ENCODE measurements around the gene ITPR3.

Gene ITPR3

GRCh38 chr6:33636655-33637054, 15.5 kb downstream of the ITPR3 start:
- Histone ChIP-seq H3K4me3 (ENCODE audit: low read depth, low read length) (no peak overlapping the region), H3K36me3 (replicated peaks) (no peaks in the 10 kb centered on the region), H3K27ac (no peak overlapping the region), H3K27me3 (replicated peaks) (no peaks in the 10 kb centered on the region)
- no peak for TF ChIP-seq CTCF (IDR thresholded peaks at IDR 0.05; ENCODE audit: low read depth, low read length, missing control alignments)
- in situ Hi-C loops (cut with HindIII; ENCODE audit: low pct_ligation_motif_present, low sequenced_read_pairs) = no loop called here
- no peak for DNase-seq

GRCh38 chr6:33638556-33638955, 17.4 kb downstream of the ITPR3 start:
- Histone ChIP-seq H3K36me3 (replicated peaks) (no peaks in the 10 kb centered on the region), H3K27ac (no peak overlapping the region), H3K4me3 (ENCODE audit: low read depth, low read length) (no peak overlapping the region), H3K27me3 (replicated peaks) (no peaks in the 10 kb centered on the region)
- in situ Hi-C loops (cut with HindIII; ENCODE audit: low pct_ligation_motif_present, low sequenced_read_pairs) = no loop called here
- TF ChIP-seq CTCF (IDR thresholded peaks at IDR 0.05; ENCODE audit: low read depth, low read length, missing control alignments) = no peak
- no peak for DNase-seq

GRCh38 chr6:33639559-33639958, 18.4 kb downstream of the ITPR3 start:
- H3K36me3 ChIP-seq (replicated peaks) = no peaks in the 10 kb centered on the region
- no peaks in the 10 kb centered on the region for H3K27me3 ChIP-seq (replicated peaks)
- H3K27ac ChIP-seq = no peak overlapping the region
- H3K4me3 ChIP-seq (ENCODE audit: low read depth, low read length) = no peak overlapping the region
- in situ Hi-C loops (cut with HindIII; ENCODE audit: low pct_ligation_motif_present, low sequenced_read_pairs) = no loop called here
- TF ChIP-seq CTCF (IDR thresholded peaks at IDR 0.05; ENCODE audit: low read depth, low read length, missing control alignments) = no peak
- no peak for DNase-seq

GRCh38 chr6:33640361-33640760, 19.2 kb downstream of the ITPR3 start:
- H3K4me3 ChIP-seq (ENCODE audit: low read depth, low read length) = no peak overlapping the region
- in situ Hi-C loops (cut with HindIII; ENCODE audit: low pct_ligation_motif_present, low sequenced_read_pairs) = no loop called here
- no peak for TF ChIP-seq CTCF (IDR thresholded peaks at IDR 0.05; ENCODE audit: low read depth, low read length, missing control alignments)
- H3K27me3 ChIP-seq (replicated peaks) = no peaks in the 10 kb centered on the region
- DNase-seq = no peak
- H3K36me3 ChIP-seq (replicated peaks) = no peaks in the 10 kb centered on the region
- no peak overlapping the region for H3K27ac ChIP-seq

- Histone ChIP-seq H3K27me3 (replicated peaks) (no peaks in the 10 kb centered on the region), H3K36me3 (replicated peaks) (no peaks in the 10 kb centered on the region), H3K4me3 (ENCODE audit: low read depth, low read length) (no peak overlapping the region), H3K27ac (no peak overlapping the region)
- no peak for DNase-seq
- TF ChIP-seq CTCF (IDR thresholded peaks at IDR 0.05; ENCODE audit: low read depth, low read length, missing control alignments) = no peak
- in situ Hi-C loops (cut with HindIII; ENCODE audit: low pct_ligation_motif_present, low sequenced_read_pairs) = no loop called here
Measured at GRCh38 chr6:33641144-33641543, 20.0 kb downstream of the ITPR3 start.

- no peak for TF ChIP-seq CTCF (IDR thresholded peaks at IDR 0.05; ENCODE audit: low read depth, low read length, missing control alignments)
- H3K4me3 ChIP-seq (ENCODE audit: low read depth, low read length) = no peak overlapping the region
- no peak for DNase-seq
- no peaks in the 10 kb centered on the region for H3K27me3 ChIP-seq (replicated peaks)
- no peaks in the 10 kb centered on the region for H3K36me3 ChIP-seq (replicated peaks)
- in situ Hi-C loops (cut with HindIII; ENCODE audit: low pct_ligation_motif_present, low sequenced_read_pairs) = no loop called here
- no peak overlapping the region for H3K27ac ChIP-seq
Measured at GRCh38 chr6:33641602-33642001, 20.5 kb downstream of the ITPR3 start.

Data from brain microvascular endothelial cell (primary cell).